B cell (primary cell): ENCODE data around the gene PTGES.

Experiments
- CTCF ChIP-seq: fragments of 200-600 bp; IDR thresholded peaks from one replicate; pipeline ENCODE4 v1.8.0; 2022; ENCODE audit warnings: antibody characterized with exemption, mild to moderate bottlenecking
- EZH2 ChIP-seq: IDR thresholded peaks from 2 replicates; pipeline ENCODE4 v1.6.1; 2012; ENCODE audit warnings: borderline replicate concordance, low read depth, mild to moderate bottlenecking, moderate library complexity, low read length; ENCODE audit not compliant: insufficient read depth, poor library complexity, severe bottlenecking

- no peak for TF ChIP-seq CTCF
- TF ChIP-seq EZH2: no peak
Observed at GRCh38 chr9:129759804-129760502, 7.1 kb upstream of the PTGES start.
